WTC11 (cell line): ENCODE measurements around the gene NEDD9. TPM values are rescaled to one million over a fixed set of nuclear protein-coding genes. Genes with fewer than 3 reads are reported as not detected.

ENCODE experiments used
- ATAC-seq: fragments of 200-7000 bp; cut with Tn5 transposase; 2 replicates; pipeline ENCODE4 v1.10.0; 2021; ENCODE audit warnings: mild to moderate bottlenecking, moderate library complexity
- CTCF ChIA-PET: fragments of 300-600 bp; sonication (Branson Sonifier 250); formaldehyde crosslinking; loops from one replicate; lab custom pipeline; 2021; ENCODE audit warnings: antibody characterized with exemption; lab: Charles Lee
- POLR2A ChIA-PET: fragments of 350-600 bp; sonication (Branson Sonifier 250); formaldehyde crosslinking; loops from one replicate; lab custom pipeline; 2021; ENCODE audit warnings: antibody characterized with exemption; lab: Charles Lee
- DNase-seq: peaks from one replicate; pipeline ENCODE4 v3.0.0; 2021; ENCODE audit warnings: low spot score
- H3K27ac Mint-ChIP-seq: 2 replicates; pipeline ENCODE4 v1.8.0; 2021; ENCODE audit warnings: mixed read lengths
- H3K27me3 Mint-ChIP-seq: 2 replicates; pipeline ENCODE4 v1.8.0; 2021; ENCODE audit warnings: low read depth, mild to moderate bottlenecking, moderate library complexity, mixed read lengths
- H3K36me3 Mint-ChIP-seq: 2 replicates; pipeline ENCODE4 v1.8.0; 2021; ENCODE audit warnings: mixed read lengths
- H3K4me1 Mint-ChIP-seq: 2 replicates; pipeline ENCODE4 v1.8.0; 2022; ENCODE audit warnings: mixed read lengths
- H3K4me3 Mint-ChIP-seq: 2 replicates; pipeline ENCODE4 v1.8.0; 2021; ENCODE audit warnings: mild to moderate bottlenecking, moderate library complexity, mixed read lengths
- H3K9me3 Mint-ChIP-seq: 2 replicates; pipeline ENCODE4 v1.8.0; 2021; ENCODE audit warnings: mixed read lengths
- ATF1 ChIP-seq: sonication (generic); formaldehyde crosslinking; IDR thresholded peaks from 2 replicates; pipeline ENCODE4 v1.8.1; 2023; ENCODE audit warnings: mild to moderate bottlenecking, moderate library complexity, missing genetic modification reagents
- CREM ChIP-seq: sonication (generic); formaldehyde crosslinking; IDR thresholded peaks from 2 replicates; pipeline ENCODE4 v1.8.1; 2022; ENCODE audit warnings: mild to moderate bottlenecking, missing genetic modification reagents, moderate library complexity
- EMX1 ChIP-seq: fragments of 250-450 bp; sonication (Bioruptor Pico); IDR thresholded peaks from 2 replicates; pipeline ENCODE4 v1.8.0; 2021; ENCODE audit warnings: mild to moderate bottlenecking
- FOXP1 ChIP-seq: sonication (generic); formaldehyde crosslinking; IDR thresholded peaks from 2 replicates; pipeline ENCODE4 v1.8.0; 2022; ENCODE audit warnings: missing genetic modification reagents, mild to moderate bottlenecking, moderate library complexity, borderline replicate concordance
- GABPB1 ChIP-seq: sonication (generic); formaldehyde crosslinking; IDR thresholded peaks from 2 replicates; pipeline ENCODE4 v1.8.1; 2023; ENCODE audit warnings: mild to moderate bottlenecking, missing genetic modification reagents
- GRHL2 ChIP-seq: fragments of 250-450 bp; sonication (Bioruptor Pico); IDR thresholded peaks from 2 replicates; pipeline ENCODE4 v1.8.0; 2022; ENCODE audit warnings: mild to moderate bottlenecking, moderate library complexity; ENCODE audit not compliant: insufficient replicate concordance, severe bottlenecking
- GTF2I ChIP-seq: fragments of 250-450 bp; sonication (Bioruptor Pico); conservative IDR thresholded peaks from 2 replicates; pipeline ENCODE4 v1.4.0; 2021; ENCODE audit warnings: mild to moderate bottlenecking
- IRF2 ChIP-seq: sonication (generic); formaldehyde crosslinking; IDR thresholded peaks from 2 replicates; pipeline ENCODE4 v1.8.0; 2022; ENCODE audit warnings: low read depth, missing genetic modification reagents, borderline replicate concordance
- MXD4 ChIP-seq: fragments of 250-450 bp; sonication (Bioruptor Pico); IDR thresholded peaks from 2 replicates; pipeline ENCODE4 v1.8.0; 2021; ENCODE audit warnings: mild to moderate bottlenecking, moderate library complexity, borderline replicate concordance
- NFATC4 ChIP-seq: fragments of 250-450 bp; sonication (Bioruptor Pico); IDR thresholded peaks from 2 replicates; pipeline ENCODE4 v1.9.0; 2021; ENCODE audit warnings: mild to moderate bottlenecking
- NFE2L1 ChIP-seq: sonication (generic); formaldehyde crosslinking; IDR thresholded peaks from 2 replicates; pipeline ENCODE4 v1.8.1; 2023; ENCODE audit warnings: missing genetic modification reagents
- NFYB ChIP-seq: sonication (generic); formaldehyde crosslinking; conservative IDR thresholded peaks from 2 replicates; pipeline ENCODE4 v1.8.0; 2022; ENCODE audit warnings: low read depth, missing genetic modification reagents
- NR3C1 ChIP-seq: sonication (generic); formaldehyde crosslinking; conservative IDR thresholded peaks from 2 replicates; pipeline ENCODE4 v1.8.1; 2023; ENCODE audit warnings: low read depth, mild to moderate bottlenecking, missing genetic modification reagents
- OVOL2 ChIP-seq: fragments of 250-450 bp; sonication (Bioruptor Pico); IDR thresholded peaks from 2 replicates; pipeline ENCODE4 v1.9.0; 2021; ENCODE audit warnings: mild to moderate bottlenecking, borderline replicate concordance
- RELA ChIP-seq: sonication (generic); formaldehyde crosslinking; IDR thresholded peaks from 2 replicates; pipeline ENCODE4 v1.8.1; 2022; ENCODE audit warnings: missing genetic modification reagents, mild to moderate bottlenecking, borderline replicate concordance
- SOX15 ChIP-seq: fragments of 250-450 bp; sonication (Bioruptor Pico); IDR thresholded peaks from 2 replicates; pipeline ENCODE4 v1.9.0; 2021; ENCODE audit warnings: mild to moderate bottlenecking
- ZBTB21 ChIP-seq: sonication (generic); formaldehyde crosslinking; IDR thresholded peaks from 2 replicates; pipeline ENCODE4 v1.8.1; 2023; ENCODE audit warnings: mild to moderate bottlenecking, missing genetic modification reagents, borderline replicate concordance
- ZNF121 ChIP-seq: sonication (generic); formaldehyde crosslinking; IDR thresholded peaks from 2 replicates; pipeline ENCODE4 v1.8.0; 2023; ENCODE audit warnings: missing genetic modification reagents
- ZNF138 ChIP-seq: sonication (generic); formaldehyde crosslinking; conservative IDR thresholded peaks from 2 replicates; pipeline ENCODE4 v1.8.1; 2022; ENCODE audit warnings: mild to moderate bottlenecking, moderate library complexity, missing genetic modification reagents
- ZNF232 ChIP-seq: sonication (generic); formaldehyde crosslinking; IDR thresholded peaks from 2 replicates; pipeline ENCODE4 v1.8.0; 2022; ENCODE audit warnings: mild to moderate bottlenecking, missing genetic modification reagents
- ZNF416 ChIP-seq: fragments of 250-450 bp; sonication (Bioruptor Pico); IDR thresholded peaks from 2 replicates; pipeline ENCODE4 v1.9.0; 2021; ENCODE audit warnings: mild to moderate bottlenecking, inconsistent platforms
- total RNA-seq: library from RNA; stranded (reverse); gene quantifications from 3 replicates; pipeline ENCODE4 v1.2.3, GENCODE V29; 2021
- TF ChIP-seq, protein P1 (sequence below): sonication (generic); formaldehyde crosslinking; IDR thresholded peaks from 2 replicates; pipeline ENCODE4 v1.8.1; 2022; ENCODE audit warnings: low read depth, mild to moderate bottlenecking, moderate library complexity, missing genetic modification reagents, borderline replicate concordance
- TF ChIP-seq, protein P2 (sequence below): sonication (generic); formaldehyde crosslinking; IDR thresholded peaks from 2 replicates; pipeline ENCODE4 v1.8.0; 2022; ENCODE audit warnings: mild to moderate bottlenecking, missing genetic modification reagents
- TF ChIP-seq, protein P3 (sequence below): sonication (generic); formaldehyde crosslinking; IDR thresholded peaks from 2 replicates; pipeline ENCODE4 v1.8.1; 2022; ENCODE audit warnings: mild to moderate bottlenecking, moderate library complexity, missing genetic modification reagents
- TF ChIP-seq, protein P4 (sequence below): sonication (generic); formaldehyde crosslinking; IDR thresholded peaks from 2 replicates; pipeline ENCODE4 v1.8.1; 2022; ENCODE audit warnings: mild to moderate bottlenecking, missing genetic modification reagents, moderate library complexity, borderline replicate concordance
- TF ChIP-seq, protein P5 (sequence below): fragments of 250-450 bp; sonication (Bioruptor Pico); IDR thresholded peaks from 2 replicates; pipeline ENCODE4 v1.9.0; 2021; ENCODE audit warnings: mild to moderate bottlenecking
- TF ChIP-seq, protein P6 (sequence below): sonication (generic); formaldehyde crosslinking; IDR thresholded peaks from 2 replicates; pipeline ENCODE4 v1.8.0; 2023; ENCODE audit warnings: missing genetic modification reagents
- TF ChIP-seq, protein P7 (sequence below): sonication (generic); formaldehyde crosslinking; conservative IDR thresholded peaks from 2 replicates; pipeline ENCODE4 v1.8.1; 2023; ENCODE audit warnings: mild to moderate bottlenecking, low read depth, missing genetic modification reagents, moderate library complexity

Gene NEDD9
- total RNA-seq, 1 experiment from 2014 or later = 9.8 TPM

DNA sequence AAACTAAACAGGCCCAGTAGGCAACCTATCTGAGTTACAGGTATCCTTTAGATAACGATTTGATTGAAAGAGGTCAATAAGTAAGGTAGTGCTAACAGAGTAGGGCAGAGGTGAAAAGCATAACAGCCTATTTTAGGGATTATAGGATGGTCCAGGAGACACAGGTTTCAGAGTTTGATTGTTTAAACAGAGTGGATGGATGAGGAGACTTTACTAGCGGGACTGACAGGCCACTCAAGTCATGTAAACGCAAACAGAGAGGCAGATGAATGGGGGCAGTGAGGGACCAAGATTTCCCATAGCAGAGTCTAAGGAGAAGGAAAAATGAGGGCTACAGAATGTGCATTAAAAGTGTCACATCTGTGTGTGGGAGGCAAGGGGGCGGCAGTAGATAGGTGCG lies 4.8 kb downstream of the NEDD9 start:
- H3K4me1 Mint-ChIP-seq = peaks cover 68% of the 10 kb centered on the region
- no peak overlapping the region for H3K4me3 Mint-ChIP-seq
- peaks cover 2% of the 10 kb centered on the region; the same call in 1 of the 2 replicates for H3K36me3 Mint-ChIP-seq
- H3K27me3 Mint-ChIP-seq = no peaks in the 10 kb centered on the region
- ATAC-seq (no peak), DNase-seq (no peak)
- H3K27ac Mint-ChIP-seq = no peak overlapping the region
- TF ChIP-seq GTF2I = no peak
- no peak for TF ChIP-seq GRHL2 (CRISPR knock-in tag)
- TF ChIP-seq, protein P1, sequence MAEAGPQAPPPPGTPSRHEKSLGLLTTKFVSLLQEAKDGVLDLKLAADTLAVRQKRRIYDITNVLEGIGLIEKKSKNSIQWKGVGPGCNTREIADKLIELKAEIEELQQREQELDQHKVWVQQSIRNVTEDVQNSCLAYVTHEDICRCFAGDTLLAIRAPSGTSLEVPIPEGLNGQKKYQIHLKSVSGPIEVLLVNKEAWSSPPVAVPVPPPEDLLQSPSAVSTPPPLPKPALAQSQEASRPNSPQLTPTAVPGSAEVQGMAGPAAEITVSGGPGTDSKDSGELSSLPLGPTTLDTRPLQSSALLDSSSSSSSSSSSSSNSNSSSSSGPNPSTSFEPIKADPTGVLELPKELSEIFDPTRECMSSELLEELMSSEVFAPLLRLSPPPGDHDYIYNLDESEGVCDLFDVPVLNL = no peak
- TF ChIP-seq OVOL2 = no peak
- no peak for TF ChIP-seq NFATC4
- TF ChIP-seq MXD4 (CRISPR knock-in tag) = no peak
- no peak for TF ChIP-seq NFE2L1 (CRISPR knock-in tag)
- no peak for TF ChIP-seq RELA (CRISPR knock-in tag)
- no peak for TF ChIP-seq NR3C1 (CRISPR knock-in tag)
- TF ChIP-seq GABPB1 (CRISPR knock-in tag) = no peak
- no peak for TF ChIP-seq ZNF121 (CRISPR knock-in tag)
- TF ChIP-seq IRF2 = no peak
- TF ChIP-seq, protein P2, sequence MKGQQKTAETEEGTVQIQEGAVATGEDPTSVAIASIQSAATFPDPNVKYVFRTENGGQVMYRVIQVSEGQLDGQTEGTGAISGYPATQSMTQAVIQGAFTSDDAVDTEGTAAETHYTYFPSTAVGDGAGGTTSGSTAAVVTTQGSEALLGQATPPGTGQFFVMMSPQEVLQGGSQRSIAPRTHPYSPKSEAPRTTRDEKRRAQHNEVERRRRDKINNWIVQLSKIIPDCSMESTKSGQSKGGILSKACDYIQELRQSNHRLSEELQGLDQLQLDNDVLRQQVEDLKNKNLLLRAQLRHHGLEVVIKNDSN = no peak
- TF ChIP-seq FOXP1 = no peak
- TF ChIP-seq, protein P3, sequence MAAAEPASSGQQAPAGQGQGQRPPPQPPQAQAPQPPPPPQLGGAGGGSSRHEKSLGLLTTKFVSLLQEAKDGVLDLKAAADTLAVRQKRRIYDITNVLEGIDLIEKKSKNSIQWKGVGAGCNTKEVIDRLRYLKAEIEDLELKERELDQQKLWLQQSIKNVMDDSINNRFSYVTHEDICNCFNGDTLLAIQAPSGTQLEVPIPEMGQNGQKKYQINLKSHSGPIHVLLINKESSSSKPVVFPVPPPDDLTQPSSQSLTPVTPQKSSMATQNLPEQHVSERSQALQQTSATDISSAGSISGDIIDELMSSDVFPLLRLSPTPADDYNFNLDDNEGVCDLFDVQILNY = no peak
- TF ChIP-seq, protein P4, sequence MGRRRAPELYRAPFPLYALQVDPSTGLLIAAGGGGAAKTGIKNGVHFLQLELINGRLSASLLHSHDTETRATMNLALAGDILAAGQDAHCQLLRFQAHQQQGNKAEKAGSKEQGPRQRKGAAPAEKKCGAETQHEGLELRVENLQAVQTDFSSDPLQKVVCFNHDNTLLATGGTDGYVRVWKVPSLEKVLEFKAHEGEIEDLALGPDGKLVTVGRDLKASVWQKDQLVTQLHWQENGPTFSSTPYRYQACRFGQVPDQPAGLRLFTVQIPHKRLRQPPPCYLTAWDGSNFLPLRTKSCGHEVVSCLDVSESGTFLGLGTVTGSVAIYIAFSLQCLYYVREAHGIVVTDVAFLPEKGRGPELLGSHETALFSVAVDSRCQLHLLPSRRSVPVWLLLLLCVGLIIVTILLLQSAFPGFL = no peak
- no peak for TF ChIP-seq ZBTB21 (CRISPR knock-in tag)
- TF ChIP-seq, protein P5, sequence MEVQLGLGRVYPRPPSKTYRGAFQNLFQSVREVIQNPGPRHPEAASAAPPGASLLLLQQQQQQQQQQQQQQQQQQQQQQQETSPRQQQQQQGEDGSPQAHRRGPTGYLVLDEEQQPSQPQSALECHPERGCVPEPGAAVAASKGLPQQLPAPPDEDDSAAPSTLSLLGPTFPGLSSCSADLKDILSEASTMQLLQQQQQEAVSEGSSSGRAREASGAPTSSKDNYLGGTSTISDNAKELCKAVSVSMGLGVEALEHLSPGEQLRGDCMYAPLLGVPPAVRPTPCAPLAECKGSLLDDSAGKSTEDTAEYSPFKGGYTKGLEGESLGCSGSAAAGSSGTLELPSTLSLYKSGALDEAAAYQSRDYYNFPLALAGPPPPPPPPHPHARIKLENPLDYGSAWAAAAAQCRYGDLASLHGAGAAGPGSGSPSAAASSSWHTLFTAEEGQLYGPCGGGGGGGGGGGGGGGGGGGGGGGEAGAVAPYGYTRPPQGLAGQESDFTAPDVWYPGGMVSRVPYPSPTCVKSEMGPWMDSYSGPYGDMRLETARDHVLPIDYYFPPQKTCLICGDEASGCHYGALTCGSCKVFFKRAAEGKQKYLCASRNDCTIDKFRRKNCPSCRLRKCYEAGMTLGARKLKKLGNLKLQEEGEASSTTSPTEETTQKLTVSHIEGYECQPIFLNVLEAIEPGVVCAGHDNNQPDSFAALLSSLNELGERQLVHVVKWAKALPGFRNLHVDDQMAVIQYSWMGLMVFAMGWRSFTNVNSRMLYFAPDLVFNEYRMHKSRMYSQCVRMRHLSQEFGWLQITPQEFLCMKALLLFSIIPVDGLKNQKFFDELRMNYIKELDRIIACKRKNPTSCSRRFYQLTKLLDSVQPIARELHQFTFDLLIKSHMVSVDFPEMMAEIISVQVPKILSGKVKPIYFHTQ = no peak
- TF ChIP-seq, protein P6, sequence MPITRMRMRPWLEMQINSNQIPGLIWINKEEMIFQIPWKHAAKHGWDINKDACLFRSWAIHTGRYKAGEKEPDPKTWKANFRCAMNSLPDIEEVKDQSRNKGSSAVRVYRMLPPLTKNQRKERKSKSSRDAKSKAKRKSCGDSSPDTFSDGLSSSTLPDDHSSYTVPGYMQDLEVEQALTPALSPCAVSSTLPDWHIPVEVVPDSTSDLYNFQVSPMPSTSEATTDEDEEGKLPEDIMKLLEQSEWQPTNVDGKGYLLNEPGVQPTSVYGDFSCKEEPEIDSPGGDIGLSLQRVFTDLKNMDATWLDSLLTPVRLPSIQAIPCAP (CRISPR knock-in tag) = no peak
- TF ChIP-seq CREM (CRISPR knock-in tag) = no peak
- H3K9me3 Mint-ChIP-seq = 0 out of 2 replicates have a peak, but pooled peaks cover 3% of the 10 kb centered on the region
- CTCF ChIA-PET = no interaction called here
- POLR2A ChIA-PET = no interaction called here

DNA sequence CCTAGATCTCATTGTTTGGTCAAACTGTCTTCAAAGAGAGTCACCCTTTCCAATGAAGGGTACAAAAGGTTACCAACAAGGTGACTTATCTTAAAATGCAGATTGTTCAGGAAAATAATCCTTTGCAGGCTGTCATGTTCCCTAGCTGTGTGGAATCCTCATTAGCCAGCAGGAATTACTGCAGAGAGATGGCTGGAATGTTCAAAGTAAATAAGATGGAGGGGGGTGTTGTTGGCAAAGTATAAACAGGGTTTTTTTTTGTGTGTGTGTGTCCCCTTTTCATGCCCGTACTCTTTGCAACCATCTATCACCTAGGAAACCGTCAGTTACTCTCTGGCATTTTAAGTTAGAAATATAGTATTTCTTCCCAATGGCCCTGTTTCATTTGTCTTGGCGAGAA lies 6.5 kb downstream of the NEDD9 start:
- Mint-ChIP-seq H3K27me3 (no peaks in the 10 kb centered on the region), H3K27ac (0 out of 2 replicates have a peak overlapping the region, but pooled peaks have one; percentile 5), H3K4me1 (peaks cover 63% of the 10 kb centered on the region), H3K4me3 (no peak overlapping the region), H3K36me3 (peaks cover 2% of the 10 kb centered on the region; the same call in 1 of the 2 replicates), H3K9me3 (0 out of 2 replicates have a peak, but pooled peaks cover 3% of the 10 kb centered on the region)
- POLR2A ChIA-PET = interaction anchor here (0.6 kb wide), 1 partner anchor 217 kb away, joined by 3 read pairs; no protein-coding TSS in a partner anchor
- CTCF ChIA-PET = no interaction called here
- ATAC-seq (no peak), DNase-seq (no peak)
- no peak for TF ChIP-seq NFYB
- TF ChIP-seq ZNF138 (CRISPR knock-in tag) = no peak
- TF ChIP-seq EMX1 (CRISPR knock-in tag) = no peak
- no peak for TF ChIP-seq SOX15 (CRISPR knock-in tag)
- TF ChIP-seq ZNF416 (CRISPR knock-in tag) = no peak
- TF ChIP-seq ZNF232 = no peak
- no peak for TF ChIP-seq ATF1 (CRISPR knock-in tag)
- TF ChIP-seq, protein P7, sequence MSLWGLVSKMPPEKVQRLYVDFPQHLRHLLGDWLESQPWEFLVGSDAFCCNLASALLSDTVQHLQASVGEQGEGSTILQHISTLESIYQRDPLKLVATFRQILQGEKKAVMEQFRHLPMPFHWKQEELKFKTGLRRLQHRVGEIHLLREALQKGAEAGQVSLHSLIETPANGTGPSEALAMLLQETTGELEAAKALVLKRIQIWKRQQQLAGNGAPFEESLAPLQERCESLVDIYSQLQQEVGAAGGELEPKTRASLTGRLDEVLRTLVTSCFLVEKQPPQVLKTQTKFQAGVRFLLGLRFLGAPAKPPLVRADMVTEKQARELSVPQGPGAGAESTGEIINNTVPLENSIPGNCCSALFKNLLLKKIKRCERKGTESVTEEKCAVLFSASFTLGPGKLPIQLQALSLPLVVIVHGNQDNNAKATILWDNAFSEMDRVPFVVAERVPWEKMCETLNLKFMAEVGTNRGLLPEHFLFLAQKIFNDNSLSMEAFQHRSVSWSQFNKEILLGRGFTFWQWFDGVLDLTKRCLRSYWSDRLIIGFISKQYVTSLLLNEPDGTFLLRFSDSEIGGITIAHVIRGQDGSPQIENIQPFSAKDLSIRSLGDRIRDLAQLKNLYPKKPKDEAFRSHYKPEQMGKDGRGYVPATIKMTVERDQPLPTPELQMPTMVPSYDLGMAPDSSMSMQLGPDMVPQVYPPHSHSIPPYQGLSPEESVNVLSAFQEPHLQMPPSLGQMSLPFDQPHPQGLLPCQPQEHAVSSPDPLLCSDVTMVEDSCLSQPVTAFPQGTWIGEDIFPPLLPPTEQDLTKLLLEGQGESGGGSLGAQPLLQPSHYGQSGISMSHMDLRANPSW = no peak
